HEK293 (cell line): ENCODE measurements around the gene B4GALNT3.
A peak's percentile ranks its signal among the peaks of the same experiment; 100 is the strongest.

Source experiments
- CTCF ChIA-PET: fragments of 350-600 bp; formaldehyde crosslinking; extraction: SDS; loops from one replicate; lab custom pipeline; 2021; ENCODE audit warnings: antibody characterized with exemption; lab: Yijun Ruan, JAX
- POLR2A ChIA-PET: fragments of 300-600 bp; formaldehyde crosslinking; extraction: SDS; loops from one replicate; lab custom pipeline; 2020; ENCODE audit warnings: antibody characterized with exemption, inconsistent platforms; lab: Yijun Ruan, JAX
- H3K27ac ChIP-seq: fragments of 200-500 bp; sonication (Bioruptor generic); 2 replicates; pipeline ENCODE4 v1.5.1; 2014; ENCODE audit warnings: low read depth, low read length, control low read depth, inconsistent platforms; ENCODE audit errors: extremely low read depth
- H3K36me3 ChIP-seq, 2 experiments: fragments of 200-500 bp in 1 of 2; sonication (Bioruptor generic) in 1 of 2; 1 replicate in 1 of 2; 2 replicates in 1 of 2; pipeline ENCODE4 v1.5.1; 2014 to 2017; ENCODE audit warnings: inconsistent platforms in 2 of 2, low read length in 2 of 2; ENCODE audit not compliant: control insufficient read depth in 2 of 2, insufficient read depth in 1 of 2
- H3K4me1 ChIP-seq: fragments of 200-500 bp; sonication (Bioruptor generic); 2 replicates; pipeline ENCODE4 v1.5.1; 2014; ENCODE audit warnings: mild to moderate bottlenecking, low read length, inconsistent platforms; ENCODE audit not compliant: control insufficient read depth, insufficient read depth
- H3K4me3 ChIP-seq: 2 replicates; pipeline ENCODE4 v1.5.1; 2011; ENCODE audit warnings: low read depth, mild to moderate bottlenecking, control low read depth, low read length, moderate library complexity
- H3K9me3 ChIP-seq: fragments of 200-500 bp; sonication (Bioruptor generic); 2 replicates; pipeline ENCODE4 v1.5.1; 2014; ENCODE audit warnings: low read depth, low read length, inconsistent platforms; ENCODE audit not compliant: control insufficient read depth, insufficient read depth
- BCL11B ChIP-seq: fragments of 450-650 bp; formaldehyde crosslinking; IDR thresholded peaks from 2 replicates; pipeline ENCODE4 v1.5.1; 2016; ENCODE audit warnings: low read depth, missing biosample characterization, missing genetic modification characterization
- HOXA7 ChIP-seq: sonication (generic); formaldehyde crosslinking; IDR thresholded peaks from 2 replicates; pipeline ENCODE4 v1.8.1; 2022; ENCODE audit warnings: missing genetic modification reagents, borderline replicate concordance
- KLF10 ChIP-seq: fragments of 450-650 bp; IDR thresholded peaks from 2 replicates; pipeline ENCODE4 v1.5.1; 2018; ENCODE audit warnings: missing biosample characterization, mild to moderate bottlenecking, missing genetic modification characterization
- KLF17 ChIP-seq: fragments of 450-650 bp; formaldehyde crosslinking; IDR thresholded peaks from 2 replicates; pipeline ENCODE4 v1.5.1; 2016; ENCODE audit warnings: missing biosample characterization, missing genetic modification characterization
- SCRT2 ChIP-seq: fragments of 450-650 bp; formaldehyde crosslinking; IDR thresholded peaks from 2 replicates; pipeline ENCODE4 v1.5.1; 2016; ENCODE audit warnings: missing biosample characterization, missing genetic modification characterization
- TCF7L2 ChIP-seq: IDR thresholded peaks from 2 replicates; pipeline ENCODE4 v1.6.1; 2011; ENCODE audit warnings: low read depth, mild to moderate bottlenecking, inconsistent platforms, low read length, moderate library complexity, borderline replicate concordance
- ZBTB10 ChIP-seq: fragments of 450-650 bp; formaldehyde crosslinking; IDR thresholded peaks from 2 replicates; pipeline ENCODE4 v1.5.1; 2016; ENCODE audit warnings: missing biosample characterization, missing genetic modification characterization
- ZBTB6 ChIP-seq: fragments of 450-650 bp; formaldehyde crosslinking; IDR thresholded peaks from 2 replicates; pipeline ENCODE4 v1.5.1; 2017; ENCODE audit warnings: missing biosample characterization, missing genetic modification characterization
- ZNF280D ChIP-seq: fragments of 450-650 bp; formaldehyde crosslinking; IDR thresholded peaks from 2 replicates; pipeline ENCODE4 v1.5.1; 2016; ENCODE audit warnings: missing biosample characterization, missing genetic modification characterization
- ZNF423 ChIP-seq: fragments of 450-650 bp; formaldehyde crosslinking; IDR thresholded peaks from 2 replicates; pipeline ENCODE4 v1.5.1; 2016; ENCODE audit warnings: missing biosample characterization, missing genetic modification characterization

The B4GALNT3 gene

GRCh38 chr12:550473-551260 is 90.9 kb downstream of the B4GALNT3 start (continued):
- TF ChIP-seq ZBTB10 (tag by site-specific recombination) = no peak
- TF ChIP-seq TCF7L2 = no peak
- no peak for TF ChIP-seq ZNF280D (tag by site-specific recombination)
- no peak for TF ChIP-seq ZNF423 (tag by site-specific recombination)
- TF ChIP-seq BCL11B (tag by site-specific recombination) = no peak
- TF ChIP-seq KLF10 (tag by site-specific recombination) = no peak

- ChIA-PET CTCF (interaction anchor here (0.6 to 1.6 kb wide), 4 partner anchors 100 to 1031 kb away, joined by 3 to 5 read pairs (median 3); no protein-coding TSS in a partner anchor), POLR2A (no interaction called here)
- Histone ChIP-seq H3K9me3 (no peaks in the 10 kb centered on the region), H3K36me3 (peaks cover 0 to 36% of the 10 kb centered on the region in 2 experiments; a peak in 2 of 3 replicates), H3K27ac (no peak overlapping the region), H3K4me1 (no peaks in the 10 kb centered on the region), H3K4me3 (no peak overlapping the region)
- TF ChIP-seq KLF17 (tag by site-specific recombination) = 0 out of 2 replicates have a peak, but pooled peaks have one; percentile 32
- TF ChIP-seq HOXA7 = no peak
These were observed 92.7 kb downstream of the B4GALNT3 start for GRCh38 chr12:552466-552865.

- TF ChIP-seq SCRT2 = 0 out of 2 replicates have a peak, but pooled peaks have one; percentile 17
- TF ChIP-seq ZBTB6 (tag by site-specific recombination) = no peak
- TF ChIP-seq, all 188 proteins: peak for 1
- H3K4me3 ChIP-seq = no peak overlapping the region
- H3K9me3 ChIP-seq = no peaks in the 10 kb centered on the region
- no peaks in the 10 kb centered on the region for H3K4me1 ChIP-seq
- H3K27ac ChIP-seq = no peak overlapping the region
- CTCF ChIA-PET = interaction anchor here (0.6 to 1.4 kb wide), 6 partner anchors 40 to 1030 kb away, joined by 3 to 10 read pairs (median 4); no protein-coding TSS in a partner anchor
- H3K36me3 ChIP-seq = peaks cover 0 to 38% of the 10 kb centered on the region in 2 experiments; a peak in 2 of 3 replicates
- POLR2A ChIA-PET = no interaction called here
These were observed 93.7 kb downstream of the B4GALNT3 start for GRCh38 chr12:553216-554000.
